HG03135 (cell line): ENCODE data around the gene ITPR3.

Experiments
- ATAC-seq: cut with Tn5 transposase; IDR thresholded peaks from one replicate; pipeline ENCODE4 v1.9.1; 2021; ENCODE audit warnings: mild to moderate bottlenecking, moderate library complexity; ENCODE audit not compliant: unreplicated experiment

ITPR3 gene

GRCh38 chr6:33683576-33684427 lies 62.7 kb downstream of the ITPR3 start:
- ATAC-seq: no peak

GRCh38 chr6:33684428-33684896 lies 63.3 kb downstream of the ITPR3 start:
- ATAC-seq: no peak

GRCh38 chr6:33684983-33685382 lies 63.9 kb downstream of the ITPR3 start:
- ATAC-seq: no peak

GRCh38 chr6:33685411-33686224 lies 64.5 kb downstream of the ITPR3 start:
- no peak for ATAC-seq

GRCh38 chr6:33686225-33686924 lies 65.3 kb downstream of the ITPR3 start:
- ATAC-seq: no peak

GRCh38 chr6:33686981-33687975 lies 66.2 kb downstream of the ITPR3 start:
- ATAC-seq: no peak

- ATAC-seq: no peak
Observed at GRCh38 chr6:33688006-33688405, 66.9 kb downstream of the ITPR3 start.

GRCh38 chr6:33688451-33689147 lies 67.5 kb downstream of the ITPR3 start:
- no peak for ATAC-seq

GRCh38 chr6:33689148-33689494 lies 68.0 kb downstream of the ITPR3 start:
- ATAC-seq: no peak

GRCh38 chr6:33689879-33690278 lies 68.8 kb downstream of the ITPR3 start:
- no peak for ATAC-seq

GRCh38 chr6:33690766-33691165 lies 69.6 kb downstream of the ITPR3 start:
- ATAC-seq: no peak

GRCh38 chr6:33691456-33692077 lies 70.4 kb downstream of the ITPR3 start:
- ATAC-seq: no peak

- no peak for ATAC-seq
Observed at GRCh38 chr6:33692078-33692759, 71.1 kb downstream of the ITPR3 start.

GRCh38 chr6:33692760-33693158 lies 71.6 kb downstream of the ITPR3 start:
- no peak for ATAC-seq

- no peak for ATAC-seq
Observed at GRCh38 chr6:33693186-33694105, 72.3 kb downstream of the ITPR3 start.

GRCh38 chr6:33694401-33694931 lies 73.3 kb downstream of the ITPR3 start:
- ATAC-seq: no peak

- ATAC-seq: no peak
Observed at GRCh38 chr6:33694977-33695376, 73.9 kb downstream of the ITPR3 start.
